ENCODE measurements around the gene ANKRD40. TPM values are rescaled to one million over a fixed set of nuclear protein-coding genes. Genes with fewer than 3 reads are reported as not detected.

The ANKRD40 gene
- total and polyA plus RNA-seq, 9 of the 15 experiments (the other 6 are each of a cell fraction or from before 2014, with no cell fraction given) = 9.0 to 28.9 (median 27.7) TPM

DNA sequence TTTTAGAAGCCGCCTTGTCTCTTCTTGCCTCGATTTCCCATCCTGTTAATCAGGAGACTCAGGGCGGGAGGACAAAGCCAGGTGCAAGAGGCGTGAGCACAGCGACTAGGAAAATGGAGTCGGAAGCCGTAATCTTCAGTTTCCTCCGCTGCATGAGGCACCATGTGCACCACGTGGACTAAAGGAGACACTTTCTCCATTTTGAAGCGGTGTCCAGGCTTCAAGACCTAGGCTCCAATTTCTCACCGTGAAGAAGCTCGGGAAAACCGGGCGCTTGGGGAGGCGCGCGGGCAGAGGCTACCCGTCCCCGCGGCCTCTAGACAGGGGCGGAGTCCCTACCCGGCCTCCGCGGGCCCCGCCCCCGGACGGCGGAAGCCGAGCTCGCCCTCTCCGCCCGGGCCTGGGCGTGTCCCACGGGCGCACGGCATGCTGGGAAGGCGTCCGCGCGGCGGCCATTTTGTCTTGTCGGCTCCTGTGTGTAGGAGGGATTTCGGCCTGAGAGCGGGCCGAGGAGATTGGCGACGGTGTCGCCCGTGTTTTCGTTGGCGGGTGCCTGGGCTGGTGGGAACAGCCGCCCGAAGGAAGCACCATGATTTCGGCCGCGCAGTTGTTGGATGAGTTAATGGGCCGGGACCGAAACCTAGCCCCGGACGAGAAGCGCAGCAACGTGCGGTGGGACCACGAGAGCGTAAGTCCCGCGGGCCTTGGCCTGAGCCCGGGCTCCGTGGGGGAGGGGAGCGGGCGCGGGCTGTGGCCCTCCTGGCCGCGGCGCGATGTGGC, 11.6 kb upstream of the ANKRD40 start, which contains the start of gene LUC7L3 (continued):
- TF ChIP-seq ZNF766 (CRISPR knock-in tag; conservative IDR thresholded peaks at IDR 0.05) (peak; percentile 75; the same call in 1 of the 2 replicates), RNF2 (IDR thresholded peaks at IDR 0.05) (peak; percentile 58; the same call in 1 of the 2 replicates), HNRNPL (IDR thresholded peaks at IDR 0.05; ENCODE audit: low read depth, low read length) (peak; percentile 46; the same call in 1 of the 2 replicates), FOXJ2 (tag; IDR thresholded peaks at IDR 0.05) (no peak), CBX5 (IDR thresholded peaks at IDR 0.05; ENCODE audit: borderline replicate concordance, low read depth) (no peak), NR4A1 (CRISPR knock-in tag; IDR thresholded peaks at IDR 0.05) (no peak), NR4A1 (tag; IDR thresholded peaks at IDR 0.05) (peak; percentile 74; the same call in 1 of the 2 replicates), SP1 (CRISPR knock-in tag; IDR thresholded peaks at IDR 0.05) (peak; percentile 96), ZNF24 (IDR thresholded peaks at IDR 0.05) (peak; percentile 4; the same call in 1 of the 2 replicates), PRMT5 (CRISPR knock-in tag; IDR thresholded peaks at IDR 0.05) (0 out of 2 replicates have a peak, but pooled peaks have one; percentile 65), TAF7 (tag; IDR thresholded peaks at IDR 0.05) (peak; percentile 29), HNRNPUL1 (IDR thresholded peaks at IDR 0.05; ENCODE audit: low read length) (no peak), ZNF41 (CRISPR knock-in tag; conservative IDR thresholded peaks at IDR 0.05) (0 out of 2 replicates have a peak, but pooled peaks have one; percentile 42), POLR2AphosphoS5 (IDR thresholded peaks at IDR 0.05; ENCODE audit: control insufficient read depth, insufficient read depth, low read depth, low read length) (peak; percentile 96), MEF2A (IDR thresholded peaks at IDR 0.05; ENCODE audit: control insufficient read depth, low read depth, low read length) (no peak), ZKSCAN8 (CRISPR knock-in tag; IDR thresholded peaks at IDR 0.05) (peak; percentile 66; the same call in 1 of the 2 replicates), ATF7 (IDR thresholded peaks at IDR 0.05) (peak; percentile 64), MBD2 (IDR thresholded peaks at IDR 0.05; ENCODE audit: borderline replicate concordance, low read depth) (peak; percentile 40; the same call in 1 of the 2 replicates), TRIM24 (IDR thresholded peaks at IDR 0.05) (no peak), SMAD4 (CRISPR knock-in tag; conservative IDR thresholded peaks at IDR 0.05) (peak; percentile 69; the same call in 1 of the 2 replicates), TBL1XR1 (IDR thresholded peaks at IDR 0.05; ENCODE audit: low read length in 2 of 2) (peak; percentile 29 to 54; a peak in 1 of 4 replicates)
- TF ChIP-seq, protein P1, sequence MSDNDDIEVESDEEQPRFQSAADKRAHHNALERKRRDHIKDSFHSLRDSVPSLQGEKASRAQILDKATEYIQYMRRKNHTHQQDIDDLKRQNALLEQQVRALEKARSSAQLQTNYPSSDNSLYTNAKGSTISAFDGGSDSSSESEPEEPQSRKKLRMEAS (CRISPR knock-in tag; IDR thresholded peaks at IDR 0.05) = peak; percentile 90
- TF ChIP-seq, protein P2, sequence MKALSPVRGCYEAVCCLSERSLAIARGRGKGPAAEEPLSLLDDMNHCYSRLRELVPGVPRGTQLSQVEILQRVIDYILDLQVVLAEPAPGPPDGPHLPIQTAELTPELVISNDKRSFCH (CRISPR knock-in tag; IDR thresholded peaks at IDR 0.05) = no peak
- TF ChIP-seq, protein P2 (tag; IDR thresholded peaks at IDR 0.05) = peak; percentile 78; the same call in 1 of the 2 replicates
- TF ChIP-seq, protein P3, sequence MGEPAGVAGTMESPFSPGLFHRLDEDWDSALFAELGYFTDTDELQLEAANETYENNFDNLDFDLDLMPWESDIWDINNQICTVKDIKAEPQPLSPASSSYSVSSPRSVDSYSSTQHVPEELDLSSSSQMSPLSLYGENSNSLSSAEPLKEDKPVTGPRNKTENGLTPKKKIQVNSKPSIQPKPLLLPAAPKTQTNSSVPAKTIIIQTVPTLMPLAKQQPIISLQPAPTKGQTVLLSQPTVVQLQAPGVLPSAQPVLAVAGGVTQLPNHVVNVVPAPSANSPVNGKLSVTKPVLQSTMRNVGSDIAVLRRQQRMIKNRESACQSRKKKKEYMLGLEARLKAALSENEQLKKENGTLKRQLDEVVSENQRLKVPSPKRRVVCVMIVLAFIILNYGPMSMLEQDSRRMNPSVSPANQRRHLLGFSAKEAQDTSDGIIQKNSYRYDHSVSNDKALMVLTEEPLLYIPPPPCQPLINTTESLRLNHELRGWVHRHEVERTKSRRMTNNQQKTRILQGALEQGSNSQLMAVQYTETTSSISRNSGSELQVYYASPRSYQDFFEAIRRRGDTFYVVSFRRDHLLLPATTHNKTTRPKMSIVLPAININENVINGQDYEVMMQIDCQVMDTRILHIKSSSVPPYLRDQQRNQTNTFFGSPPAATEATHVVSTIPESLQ (CRISPR knock-in tag; IDR thresholded peaks at IDR 0.05) = 0 out of 2 replicates have a peak, but pooled peaks have one; percentile 44
- TF ChIP-seq, protein P4, sequence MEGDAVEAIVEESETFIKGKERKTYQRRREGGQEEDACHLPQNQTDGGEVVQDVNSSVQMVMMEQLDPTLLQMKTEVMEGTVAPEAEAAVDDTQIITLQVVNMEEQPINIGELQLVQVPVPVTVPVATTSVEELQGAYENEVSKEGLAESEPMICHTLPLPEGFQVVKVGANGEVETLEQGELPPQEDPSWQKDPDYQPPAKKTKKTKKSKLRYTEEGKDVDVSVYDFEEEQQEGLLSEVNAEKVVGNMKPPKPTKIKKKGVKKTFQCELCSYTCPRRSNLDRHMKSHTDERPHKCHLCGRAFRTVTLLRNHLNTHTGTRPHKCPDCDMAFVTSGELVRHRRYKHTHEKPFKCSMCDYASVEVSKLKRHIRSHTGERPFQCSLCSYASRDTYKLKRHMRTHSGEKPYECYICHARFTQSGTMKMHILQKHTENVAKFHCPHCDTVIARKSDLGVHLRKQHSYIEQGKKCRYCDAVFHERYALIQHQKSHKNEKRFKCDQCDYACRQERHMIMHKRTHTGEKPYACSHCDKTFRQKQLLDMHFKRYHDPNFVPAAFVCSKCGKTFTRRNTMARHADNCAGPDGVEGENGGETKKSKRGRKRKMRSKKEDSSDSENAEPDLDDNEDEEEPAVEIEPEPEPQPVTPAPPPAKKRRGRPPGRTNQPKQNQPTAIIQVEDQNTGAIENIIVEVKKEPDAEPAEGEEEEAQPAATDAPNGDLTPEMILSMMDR (IDR thresholded peaks at IDR 0.05 in 2 of 3, conservative IDR thresholded peaks at IDR 0.05 in 1 of 3; ENCODE audit: insufficient read depth in 2 of 3, low read depth in 1 of 3, low read length in 3 of 3) = peak in 1 of 3 experiments; percentile 3; a peak in 1 of 6 replicates
